ENCODE measurements around the gene KRTAP3-3. TPM values are rescaled to one million over a fixed set of nuclear protein-coding genes. Genes with fewer than 3 reads are reported as not detected.

KRTAP3-3 gene
- total RNA-seq, 1 donor from 2014 or later = not detected

- H3K27me3 ChIP-seq = no peaks in the 10 kb centered on the region
- H3K36me3 ChIP-seq = no peaks in the 10 kb centered on the region
- H3K4me1 ChIP-seq = no peaks in the 10 kb centered on the region
- no peaks in the 10 kb centered on the region for H3K9me3 ChIP-seq
- no peak for TF ChIP-seq CTCF (IDR thresholded peaks at IDR 0.05)
- no peak overlapping the region for H3K4me3 ChIP-seq
- H3K27ac ChIP-seq = no peak overlapping the region
- no peak for DNase-seq (ENCODE audit: low spot score in 2 of 2)
- intact Hi-C loops (cut with DNase I) = no loop called here
These were observed 16.5 kb upstream of the KRTAP3-3 start for GRCh38 chr17:41010441-41010840.

- Histone ChIP-seq H3K9me3 (no peaks in the 10 kb centered on the region), H3K36me3 (no peaks in the 10 kb centered on the region), H3K4me1 (no peaks in the 10 kb centered on the region), H3K27ac (no peak overlapping the region), H3K27me3 (no peaks in the 10 kb centered on the region), H3K4me3 (no peak overlapping the region)
- no peak for TF ChIP-seq CTCF (IDR thresholded peaks at IDR 0.05)
- intact Hi-C loops (cut with DNase I) = no loop called here
- no peak for DNase-seq (ENCODE audit: low spot score in 2 of 2)
These were observed 16.0 kb upstream of the KRTAP3-3 start for GRCh38 chr17:41009936-41010335.

GRCh38 chr17:41009301-41009760, 15.4 kb upstream of the KRTAP3-3 start:
- intact Hi-C loops (cut with DNase I) = no loop called here
- no peaks in the 10 kb centered on the region for H3K36me3 ChIP-seq

GRCh38 chr17:41008811-41009210, 14.8 kb upstream of the KRTAP3-3 start, which contains the start of gene KRTAP3-1:
Gene KRTAP3-1 (minus strand): TSS chr17:41009128. CDS start chr17:41009074, 54 bp downstream.
- no peak for DNase-seq (ENCODE audit: low spot score in 2 of 2)
- intact Hi-C loops (cut with DNase I) = no loop called here
- TF ChIP-seq CTCF (IDR thresholded peaks at IDR 0.05) = no peak
- no peaks in the 10 kb centered on the region for H3K36me3 ChIP-seq
- H3K9me3 ChIP-seq = no peaks in the 10 kb centered on the region
- no peak within 1 kb of the TSS for H3K4me3 ChIP-seq
- H3K27me3 ChIP-seq = no peaks in the 10 kb centered on the region
- no peaks in the 10 kb centered on the region for H3K4me1 ChIP-seq
- H3K27ac ChIP-seq = no peak within 1 kb of the TSS

More at GRCh38 chr17:41009301-41009760, 15.4 kb upstream of the KRTAP3-3 start:
- H3K9me3 ChIP-seq = no peaks in the 10 kb centered on the region
- TF ChIP-seq CTCF (IDR thresholded peaks at IDR 0.05) = no peak
- H3K27ac ChIP-seq = no peak overlapping the region
- H3K27me3 ChIP-seq = no peaks in the 10 kb centered on the region
- no peak for DNase-seq (ENCODE audit: low spot score in 2 of 2)
- no peak overlapping the region for H3K4me3 ChIP-seq
- H3K4me1 ChIP-seq = no peaks in the 10 kb centered on the region

- Histone ChIP-seq H3K36me3 (no peaks in the 10 kb centered on the region), H3K27me3 (no peaks in the 10 kb centered on the region), H3K27ac (no peak overlapping the region), H3K9me3 (no peaks in the 10 kb centered on the region), H3K4me1 (no peaks in the 10 kb centered on the region), H3K4me3 (no peak overlapping the region)
- DNase-seq (ENCODE audit: low spot score in 2 of 2) = no peak
- intact Hi-C loops (cut with DNase I) = no loop called here
- TF ChIP-seq CTCF (IDR thresholded peaks at IDR 0.05) = no peak
These were observed 10.4 kb upstream of the KRTAP3-3 start for GRCh38 chr17:41004397-41004796.

- Histone ChIP-seq H3K36me3 (no peaks in the 10 kb centered on the region), H3K27me3 (no peaks in the 10 kb centered on the region), H3K27ac (no peak overlapping the region), H3K4me3 (no peak overlapping the region), H3K4me1 (no peaks in the 10 kb centered on the region), H3K9me3 (no peaks in the 10 kb centered on the region)
- TF ChIP-seq CTCF (IDR thresholded peaks at IDR 0.05) = no peak
- intact Hi-C loops (cut with DNase I) = no loop called here
- DNase-seq (ENCODE audit: low spot score in 2 of 2) = no peak
These were observed 10.0 kb upstream of the KRTAP3-3 start for GRCh38 chr17:41003926-41004325.

All from ascending aorta (tissue), 2 donors.